MM.1S (cell line): ENCODE data around the gene TGM6.

Source experiments
- DNase-seq: peaks from one replicate; pipeline ENCODE4 v3.0.0-alpha.2; 2015
- H2AFZ ChIP-seq: fragments of 300-600 bp; sonication (generic); 2 replicates; pipeline ENCODE4 v1.6.0; 2016; ENCODE audit warnings: antibody characterized with exemption, low read length
- H3F3A ChIP-seq: fragments of 300-600 bp; sonication (generic); 2 replicates; pipeline ENCODE4 v1.6.1; 2016; ENCODE audit warnings: mild to moderate bottlenecking, antibody characterized with exemption, low read length, moderate library complexity, mixed read lengths; ENCODE audit not compliant: insufficient read depth
- H3K27ac ChIP-seq: fragments of 300-600 bp; sonication (generic); 2 replicates; pipeline ENCODE4 v1.5.1; 2016; ENCODE audit warnings: mild to moderate bottlenecking, low read length
- H3K27me3 ChIP-seq: fragments of 300-600 bp; sonication (generic); replicated peaks from 2 replicates; pipeline ENCODE4 v1.6.0; 2016; ENCODE audit warnings: low read length; ENCODE audit not compliant: insufficient read depth
- H3K36me3 ChIP-seq: fragments of 300-600 bp; sonication (generic); replicated peaks from 2 replicates; pipeline ENCODE4 v1.6.1; 2016; ENCODE audit warnings: mild to moderate bottlenecking, low read length, mixed read lengths; ENCODE audit not compliant: insufficient read depth
- H3K4me1 ChIP-seq: fragments of 300-600 bp; sonication (generic); 2 replicates; pipeline ENCODE4 v1.6.1; 2016; ENCODE audit warnings: low read length, mixed read lengths
- H3K4me2 ChIP-seq: fragments of 300-600 bp; sonication (generic); 2 replicates; pipeline ENCODE4 v1.6.0; 2016; ENCODE audit warnings: low read depth, low read length
- H3K4me3 ChIP-seq: fragments of 300-600 bp; sonication (generic); 2 replicates; pipeline ENCODE4 v1.5.1; 2016; ENCODE audit warnings: low read length, mixed read lengths
- H3K79me2 ChIP-seq: fragments of 300-600 bp; sonication (generic); 2 replicates; pipeline ENCODE4 v1.6.1; 2016; ENCODE audit warnings: mixed run types, low read length, mixed read lengths
- H3K9ac ChIP-seq: fragments of 300-600 bp; sonication (generic); 2 replicates; pipeline ENCODE4 v1.6.1; 2016; ENCODE audit warnings: low read length, mixed read lengths
- H3K9me2 ChIP-seq: fragments of 300-600 bp; sonication (generic); replicated peaks from 2 replicates; pipeline ENCODE4 v1.6.1; 2016; ENCODE audit warnings: mild to moderate bottlenecking, low read length, mixed read lengths; ENCODE audit not compliant: insufficient read depth
- H3K9me3 ChIP-seq: fragments of 300-600 bp; sonication (generic); replicated peaks from 2 replicates; pipeline ENCODE4 v1.6.1; 2016; ENCODE audit warnings: mild to moderate bottlenecking, low read length, mixed read lengths; ENCODE audit not compliant: insufficient read depth
- H4K20me1 ChIP-seq: fragments of 300-600 bp; sonication (generic); 2 replicates; pipeline ENCODE4 v1.6.1; 2016; ENCODE audit warnings: mild to moderate bottlenecking, low read length, moderate library complexity, mixed read lengths; ENCODE audit not compliant: insufficient read depth
- CTCF ChIP-seq: fragments of 300-600 bp; sonication (generic); IDR thresholded peaks from 2 replicates; pipeline ENCODE4 v1.5.1; 2016; ENCODE audit warnings: antibody characterized with exemption, low read length, mixed read lengths
- EZH2 ChIP-seq: fragments of 300-600 bp; sonication (generic); optimal IDR thresholded peaks from 2 replicates; pipeline ENCODE3; 2017; ENCODE audit warnings: low read depth, mild to moderate bottlenecking, antibody characterized with exemption, low read length, mixed read lengths
- EZH2phosphoT487 ChIP-seq: fragments of 300-600 bp; sonication (generic); IDR thresholded peaks from 2 replicates; pipeline ENCODE4 v1.6.1; 2018; ENCODE audit warnings: antibody characterized with exemption, low read length

The TGM6 gene

GRCh38 chr20:2399390-2399789, 18.7 kb downstream of the TGM6 start:
- no peaks in the 10 kb centered on the region for H3K36me3 ChIP-seq
- H3K9ac ChIP-seq, result no peak overlapping the region
- no peak overlapping the region for H2AFZ ChIP-seq
- H4K20me1 ChIP-seq, result no peaks in the 10 kb centered on the region
- no peaks in the 10 kb centered on the region for H3K9me2 ChIP-seq
- no peaks in the 10 kb centered on the region for H3F3A ChIP-seq
- no peaks in the 10 kb centered on the region for H3K9me3 ChIP-seq
- H3K79me2 ChIP-seq, result no peaks in the 10 kb centered on the region
- H3K4me1 ChIP-seq, result no peaks in the 10 kb centered on the region
- no peaks in the 10 kb centered on the region for H3K27me3 ChIP-seq
- H3K4me3 ChIP-seq, result no peak overlapping the region
- H3K4me2 ChIP-seq, result no peak overlapping the region
- DNase-seq, result no peak
- H3K27ac ChIP-seq, result no peak overlapping the region
- TF ChIP-seq CTCF (no peak), EZH2phosphoT487 (no peak), EZH2 (no peak)

- Histone ChIP-seq H3K36me3 (no peaks in the 10 kb centered on the region), H3K9ac (no peak overlapping the region), H3K27ac (no peak overlapping the region), H3K4me3 (no peak overlapping the region), H3F3A (no peaks in the 10 kb centered on the region), H3K4me1 (no peaks in the 10 kb centered on the region), H3K9me2 (no peaks in the 10 kb centered on the region), H2AFZ (no peak overlapping the region), H3K79me2 (no peaks in the 10 kb centered on the region), H3K9me3 (no peaks in the 10 kb centered on the region), H3K4me2 (no peak overlapping the region), H4K20me1 (no peaks in the 10 kb centered on the region), H3K27me3 (no peaks in the 10 kb centered on the region)
- TF ChIP-seq EZH2, result no peak
- no peak for TF ChIP-seq EZH2phosphoT487
- TF ChIP-seq CTCF, result no peak
- DNase-seq, result no peak
These were observed 19.6 kb downstream of the TGM6 start for GRCh38 chr20:2400290-2400689.

GRCh38 chr20:2401527-2401926, 20.8 kb downstream of the TGM6 start:
- no peaks in the 10 kb centered on the region for H3K4me1 ChIP-seq
- H3K4me2 ChIP-seq, result no peak overlapping the region
- H3K9ac ChIP-seq, result no peak overlapping the region
- H3F3A ChIP-seq, result no peaks in the 10 kb centered on the region
- no peak overlapping the region for H3K4me3 ChIP-seq
- H3K9me3 ChIP-seq, result no peaks in the 10 kb centered on the region
- DNase-seq, result no peak
- H4K20me1 ChIP-seq, result no peaks in the 10 kb centered on the region
- no peak overlapping the region for H2AFZ ChIP-seq
- H3K79me2 ChIP-seq, result no peaks in the 10 kb centered on the region
- no peak overlapping the region for H3K27ac ChIP-seq
- H3K27me3 ChIP-seq, result no peaks in the 10 kb centered on the region
- H3K9me2 ChIP-seq, result no peaks in the 10 kb centered on the region
- no peaks in the 10 kb centered on the region for H3K36me3 ChIP-seq
- TF ChIP-seq EZH2phosphoT487 (no peak), CTCF (no peak), EZH2 (no peak)
